ENCODE measurements around the gene DAP.

The DAP gene

DNA sequence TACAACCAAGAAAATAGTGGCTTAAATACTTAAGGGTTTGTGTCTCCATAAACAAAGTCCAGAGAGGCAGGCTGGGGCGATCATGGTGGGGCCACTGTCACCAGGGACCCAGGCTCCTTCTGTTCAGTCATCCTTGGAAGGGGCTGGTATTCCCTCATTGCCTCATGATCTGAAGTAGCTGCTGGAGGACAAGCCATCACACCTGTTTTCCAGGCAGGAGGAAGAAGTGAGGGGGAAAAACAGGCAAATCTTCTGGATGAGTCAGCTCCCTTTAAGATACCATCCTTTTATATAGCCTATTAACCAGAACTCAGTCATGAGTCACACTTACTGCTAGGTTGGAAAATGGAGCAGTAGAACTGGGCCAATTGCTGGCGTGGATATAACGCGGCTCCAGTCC, 92.3 kb downstream of the DAP start:
- DNase-seq, result no peak

DNA sequence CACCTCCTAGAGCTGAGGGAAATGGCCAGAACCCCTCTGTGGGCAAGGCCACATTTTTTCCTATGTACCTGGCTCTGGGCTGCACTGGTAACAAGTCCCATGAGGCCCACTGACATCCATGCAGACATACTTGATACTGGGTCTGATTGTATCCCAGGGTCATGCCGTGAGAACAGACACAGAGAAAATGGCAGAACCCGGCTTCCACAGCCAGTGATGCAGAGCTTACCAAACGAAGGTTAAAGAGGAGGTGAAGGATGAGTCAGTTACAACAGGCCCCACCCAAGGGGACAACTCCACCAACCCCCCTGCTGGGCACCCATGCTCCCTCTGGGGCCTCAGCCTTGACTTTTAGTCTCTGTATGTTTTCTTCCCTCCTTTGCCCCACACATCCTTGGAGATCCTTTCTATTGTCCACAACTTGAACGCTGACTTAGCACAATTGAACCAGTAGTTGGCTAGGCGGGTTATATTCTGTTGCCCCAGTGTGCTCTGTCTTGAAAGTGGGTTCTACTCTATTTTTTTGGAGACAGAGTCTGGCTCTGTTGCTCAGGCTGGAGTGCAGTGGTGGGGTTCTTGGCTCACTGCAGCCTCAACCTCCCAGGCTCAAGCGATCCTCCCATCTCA, 93.5 kb downstream of the DAP start:
- DNase-seq, result no peak

GRCh38 chr5:10666531-10667299, 94.3 kb downstream of the DAP start:
- no peak for DNase-seq

GRCh38 chr5:10665799-10666198, 95.2 kb downstream of the DAP start:
- DNase-seq, result no peak

GRCh38 chr5:10664180-10664769, 96.8 kb downstream of the DAP start:
- peak; percentile 85 for DNase-seq

GRCh38 chr5:10663489-10664179, 97.4 kb downstream of the DAP start:
- peak; percentile 84 for DNase-seq

DNA sequence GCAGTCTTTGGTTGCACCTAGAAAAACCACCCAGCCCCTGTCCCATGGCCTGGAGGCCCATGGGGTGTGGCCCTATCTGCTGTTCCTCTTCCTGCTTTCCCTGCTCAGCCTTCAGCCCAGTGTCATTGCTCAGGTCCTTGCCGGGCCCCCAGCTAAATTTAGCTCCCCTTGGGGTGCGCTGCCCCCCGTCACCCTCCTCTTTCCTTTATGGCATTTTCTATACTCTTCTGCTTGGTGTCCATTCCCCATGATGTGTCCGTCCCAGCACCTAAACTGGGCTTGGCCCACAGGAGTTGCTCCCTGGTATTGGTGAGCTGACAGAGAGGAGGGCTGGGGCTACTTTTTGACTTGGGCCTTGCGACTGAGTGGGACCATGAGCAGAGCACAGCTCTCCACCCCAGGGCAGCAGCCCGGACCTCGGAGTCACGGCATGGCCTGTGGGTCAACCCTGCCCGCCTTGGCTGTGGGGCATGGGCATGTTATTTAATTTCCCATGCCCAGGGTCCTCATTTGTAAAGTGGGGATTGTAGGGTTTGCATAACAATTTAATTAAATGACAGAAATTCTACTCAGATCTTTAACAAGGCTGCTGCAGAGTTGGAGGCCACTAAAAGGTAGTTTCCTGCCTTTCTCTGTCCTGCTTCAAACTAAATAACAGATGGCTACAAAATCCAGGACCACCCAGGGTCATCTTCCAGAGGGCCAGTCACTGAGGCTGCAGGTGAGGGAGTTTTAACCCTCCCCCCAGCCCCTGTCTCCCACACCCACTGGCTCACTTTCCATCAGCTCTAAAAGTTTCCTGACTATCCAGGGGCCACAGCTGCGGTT, 98.2 kb downstream of the DAP start:
- DNase-seq, result no peak

DNA sequence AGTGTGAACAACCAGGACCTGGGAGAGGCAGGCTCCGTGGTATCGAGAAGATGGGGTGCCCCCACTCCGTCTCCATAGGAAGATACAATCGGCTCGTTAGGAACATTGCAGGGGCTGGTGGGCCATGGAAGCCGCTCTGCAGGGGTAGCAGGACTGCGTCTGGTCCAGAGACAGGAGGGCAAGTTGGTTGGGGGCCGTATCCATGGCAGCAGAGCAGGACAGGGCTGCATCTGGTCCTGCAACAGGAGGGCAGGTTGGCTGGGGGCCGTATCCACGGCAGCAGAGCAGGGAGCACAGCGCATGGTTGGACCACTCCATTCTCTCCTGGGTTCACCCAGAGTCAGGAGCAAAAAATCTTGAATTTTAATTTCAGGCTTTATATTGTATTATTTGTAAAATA, 99.0 kb downstream of the DAP start:
- DNase-seq, result no peak

- DNase-seq, result no peak
Observed at GRCh38 chr5:10661401-10661800, 99.6 kb downstream of the DAP start.

DNA sequence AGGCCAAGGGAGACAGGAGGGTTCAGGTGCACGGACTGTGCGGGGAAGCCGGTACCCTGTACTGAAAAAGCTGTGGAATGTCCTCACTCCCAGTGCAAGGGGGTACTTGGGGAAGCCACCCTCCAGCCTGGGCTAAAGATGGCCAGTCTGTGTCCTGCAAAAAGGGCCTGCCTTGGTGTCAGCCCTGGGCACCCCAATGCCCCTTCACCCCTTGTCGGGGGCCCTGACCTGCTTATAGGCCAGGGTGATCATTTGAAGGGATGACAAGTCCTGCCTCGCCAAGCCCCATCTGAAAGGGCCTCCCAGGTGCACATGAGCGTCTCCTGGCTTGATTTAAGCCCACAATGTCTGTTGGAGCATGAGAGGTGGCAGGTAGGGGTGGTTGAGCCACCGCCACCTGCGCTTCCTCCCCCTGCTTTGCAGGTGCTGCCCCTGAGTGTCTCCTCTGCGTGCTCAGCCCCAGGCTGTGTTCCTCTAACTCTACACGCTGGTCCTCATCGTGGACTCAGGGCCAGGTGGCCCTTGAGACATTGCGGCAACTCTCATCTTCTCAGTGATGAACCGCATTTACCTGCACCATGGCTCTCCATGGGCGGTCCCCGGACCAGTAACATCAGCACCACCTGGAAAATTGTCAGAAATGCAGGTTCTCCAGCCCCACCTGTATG, 100.2 kb downstream of the DAP start:
- no peak for DNase-seq

GRCh38 chr5:10660135-10660534, 100.9 kb downstream of the DAP start:
- no peak for DNase-seq

- no peak for DNase-seq
Observed at GRCh38 chr5:10658265-10658664, 102.8 kb downstream of the DAP start.

- DNase-seq, result no peak
Observed at GRCh38 chr5:10655972-10656830, 104.8 kb downstream of the DAP start.

GRCh38 chr5:10655161-10655971, 105.7 kb downstream of the DAP start:
- peak; percentile 20 for DNase-seq

DNA sequence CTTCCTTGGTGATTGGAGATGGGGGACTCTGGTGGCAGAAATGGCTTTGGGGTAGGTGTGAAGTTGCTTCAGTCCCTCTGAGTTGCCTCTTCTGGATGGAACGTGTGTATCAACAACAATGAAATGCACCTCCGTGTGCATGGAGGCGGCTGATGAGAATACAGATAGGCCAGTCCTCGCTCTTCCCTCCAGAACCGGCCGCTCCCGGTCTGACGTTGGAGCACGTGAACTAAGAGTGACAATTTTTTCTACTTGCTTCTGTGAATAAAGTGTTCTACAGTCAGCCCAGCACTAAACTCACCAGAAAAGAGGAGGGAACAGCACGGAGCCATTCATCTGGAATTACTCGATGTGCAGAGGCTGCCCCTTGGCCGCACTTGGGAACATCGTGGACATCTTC, 106.5 kb downstream of the DAP start:
- no peak for DNase-seq

DNA sequence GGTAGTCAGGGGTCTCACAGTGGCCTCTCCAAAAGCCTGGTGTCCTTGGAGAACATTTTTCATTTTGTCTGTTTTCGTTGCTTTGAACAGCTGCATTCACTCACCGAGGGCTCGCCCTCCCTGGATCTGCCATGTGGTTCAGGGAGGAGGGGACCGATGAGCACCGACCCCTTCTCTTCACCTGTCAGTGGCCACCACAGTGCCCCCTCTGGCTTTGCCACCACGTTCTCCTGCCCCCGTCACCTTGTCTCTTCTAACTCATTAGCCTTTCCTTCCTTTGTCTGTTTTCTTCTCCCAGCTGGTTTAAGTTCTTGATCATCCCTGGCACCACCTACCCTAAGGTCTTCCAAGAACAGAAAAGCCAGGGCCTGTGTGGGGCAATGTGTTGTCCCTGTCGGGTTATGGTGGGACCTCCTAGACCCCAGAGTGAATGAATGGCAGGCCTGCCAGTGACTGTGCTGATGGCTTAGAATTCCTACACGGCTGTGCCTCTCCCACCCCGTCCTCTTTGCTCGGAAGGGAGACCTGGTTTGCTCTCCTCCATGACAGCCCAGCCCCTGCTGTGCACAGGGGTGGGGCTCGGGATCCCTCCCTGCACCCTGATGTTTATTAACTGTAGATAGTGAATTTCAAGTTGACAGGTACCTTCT, 107.2 kb downstream of the DAP start:
- DNase-seq, result no peak

GRCh38 chr5:10653043-10653442, 108.0 kb downstream of the DAP start:
- DNase-seq, result no peak

GRCh38 chr5:10652606-10653005, 108.4 kb downstream of the DAP start:
- DNase-seq, result no peak

DNA sequence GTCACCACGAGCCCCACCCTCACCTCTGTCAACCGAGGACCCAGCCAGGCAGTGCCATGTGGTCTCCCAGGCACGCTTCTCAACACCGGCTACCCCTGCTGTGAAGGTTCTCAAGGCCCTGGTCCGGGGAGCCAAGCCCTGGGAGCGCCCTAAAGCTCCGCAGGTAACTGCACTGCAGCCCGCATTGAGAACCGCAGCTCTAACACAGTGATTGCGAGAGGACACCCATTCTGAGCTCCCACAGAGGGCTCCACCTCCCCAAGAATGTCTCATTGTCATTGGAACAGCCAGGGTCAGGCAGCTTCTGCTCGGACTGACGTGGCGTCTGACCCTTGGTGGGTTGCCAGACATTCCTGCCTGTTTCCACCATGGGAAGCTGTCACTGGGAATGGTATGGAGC, 108.9 kb downstream of the DAP start:
- no peak for DNase-seq
